ENCODE measurements around the gene SAMD7.

The SAMD7 gene

GRCh38 chr3:169913323-169913722 is 2.0 kb downstream of the SAMD7 start:
- no peak for DNase-seq

- no peak for DNase-seq
Measured at GRCh38 chr3:169914321-169914720, 2.9 kb downstream of the SAMD7 start.

- DNase-seq, result no peak
Measured at GRCh38 chr3:169923189-169923588, 11.8 kb downstream of the SAMD7 start.

GRCh38 chr3:169923831-169924230 is 12.5 kb downstream of the SAMD7 start:
- no peak for DNase-seq

- no peak for DNase-seq
Measured at GRCh38 chr3:169929830-169930519, 18.6 kb downstream of the SAMD7 start.

- DNase-seq, result no peak
Measured at GRCh38 chr3:169930843-169931242, 19.5 kb downstream of the SAMD7 start.

- no peak for DNase-seq
Measured at GRCh38 chr3:169931747-169932520, 20.6 kb downstream of the SAMD7 start.

GRCh38 chr3:169939320-169939719 is 27.9 kb downstream of the SAMD7 start:
- no peak for DNase-seq

GRCh38 chr3:169939751-169940150 is 28.4 kb downstream of the SAMD7 start:
- DNase-seq, result no peak

GRCh38 chr3:169940470-169941181 is 29.3 kb downstream of the SAMD7 start:
- no peak for DNase-seq

- no peak for DNase-seq
Measured at GRCh38 chr3:169945313-169945712, 33.9 kb downstream of the SAMD7 start.

GRCh38 chr3:169946336-169946735 is 35.0 kb downstream of the SAMD7 start:
- no peak for DNase-seq

- no peak for DNase-seq
Measured at GRCh38 chr3:169948559-169949448, 37.4 kb downstream of the SAMD7 start.

- DNase-seq, result no peak
Measured at GRCh38 chr3:169952045-169952444, 40.7 kb downstream of the SAMD7 start.

GRCh38 chr3:169953462-169954141 is 42.2 kb downstream of the SAMD7 start:
- no peak for DNase-seq

- DNase-seq, result no peak
Measured at GRCh38 chr3:169954142-169954756, 42.9 kb downstream of the SAMD7 start.

- DNase-seq, result no peak
Measured at GRCh38 chr3:169955406-169955805, 44.0 kb downstream of the SAMD7 start.

- no peak for DNase-seq
Measured at GRCh38 chr3:169964176-169964575, 52.8 kb downstream of the SAMD7 start.

GRCh38 chr3:169965562-169966427 is 54.4 kb downstream of the SAMD7 start:
- DNase-seq, result no peak

- DNase-seq, result peak; percentile 75
Measured at GRCh38 chr3:169966428-169966950, 55.1 kb downstream of the SAMD7 start, which contains the start of gene SEC62. SEC62 (plus strand) TSS chr3:169966807; CDS start chr3:169966823, 16 bp downstream.

All from NCI-H1694 treated with DMSO at 0.1 percent for 48 hours (cell line).